Kidney (tissue), 14 donors: ENCODE data around the gene ESRRB. TPM values are rescaled to one million over a fixed set of nuclear protein-coding genes. Genes with fewer than 3 reads are reported as not detected.

ENCODE experiments used
- DNase-seq, 5 donors: peaks; one replicate each; pipeline ENCODE4 v3.0.0-alpha.2; 2013 to 2020
- FAIRE-seq: peaks from 2 replicates; lab custom pipeline; 2012; peaks lifted over from hg19 to GRCh38; lab: Jason Lieb, UNC
- H3K27ac ChIP-seq, 2 donors: one replicate each; pipeline ENCODE4 v1.7.0; 2013; ENCODE audit warnings: low read depth in 2 of 2, low read length in 2 of 2, inconsistent platforms in 1 of 2
- H3K27me3 ChIP-seq: one replicate; pipeline ENCODE4 v1.7.1; 2013; ENCODE audit warnings: low read length, inconsistent platforms; ENCODE audit not compliant: control insufficient read depth, insufficient read depth
- H3K36me3 ChIP-seq, 3 donors: one replicate each; pipeline versions ENCODE4 v1.7.0 to v1.7.1; 2013; ENCODE audit warnings: low read length in 3 of 3, control low read depth in 1 of 3, inconsistent platforms in 1 of 3; ENCODE audit not compliant: insufficient read depth in 3 of 3, control insufficient read depth in 2 of 3
- H3K4me1 ChIP-seq, 3 donors: one replicate each; pipeline versions ENCODE4 v1.7.0 to v1.7.1; 2013; ENCODE audit warnings: low read length in 3 of 3, inconsistent platforms in 1 of 3, low read depth in 1 of 3; ENCODE audit not compliant: control insufficient read depth in 2 of 3, insufficient read depth in 2 of 3
- H3K4me3 ChIP-seq, 3 donors: one replicate each; pipeline versions ENCODE4 v1.7.0 to v1.8.1; 2013; ENCODE audit warnings: low read length in 3 of 3, control low read depth in 1 of 3, inconsistent platforms in 1 of 3
- H3K9ac ChIP-seq, 3 donors: one replicate each; pipeline versions ENCODE4 v1.7.0 to v1.7.1; 2013; ENCODE audit warnings: low read length in 3 of 3, control low read depth in 1 of 3, inconsistent platforms in 1 of 3
- H3K9me3 ChIP-seq, 3 donors: one replicate each; pipeline versions ENCODE4 v1.7.0 to v1.7.1; 2013; ENCODE audit warnings: low read length in 3 of 3, control low read depth in 1 of 3, inconsistent platforms in 1 of 3; ENCODE audit not compliant: control insufficient read depth in 2 of 3, insufficient read depth in 1 of 3
- intact Hi-C: fragments of 100-400 bp; cut with DNase I; formaldehyde crosslinking; loops from one replicate; pipeline ENCODE4 v1.11.1; 2022
- polyA plus RNA-seq: library from polyadenylated mRNA; stranded (reverse); fragments of 350-450 nt; fragmentation: Illumina TruSeq; extraction: RNeasy Lipid Tissue Mini Kit (QIAGEN cat#74804); gene quantifications from one replicate; pipeline ENCODE4 v1.2.3, GENCODE V29; 2014; ENCODE audit warnings: low read depth, low replicate concordance; ENCODE audit not compliant: insufficient read depth
- total RNA-seq: library from RNA; stranded (reverse); fragmentation: NEBNext Ultra II Directional; extraction: Animal tissue kit (Norgen Biotek cat#: 25700); gene quantifications from one replicate; pipeline ENCODE4 v1.2.1, GENCODE V29; 2021
- TF ChIP-seq, protein P1 (sequence below): IDR thresholded peaks from 3 replicates; pipeline ENCODE4 v1.5.1; 2012; ENCODE audit warnings: mild to moderate bottlenecking, moderate library complexity, borderline replicate concordance; ENCODE audit not compliant: insufficient read depth; ENCODE audit errors: extremely low read depth
- donor health status: control.
- donor health status: control.
- donor health status: control.
- donor health status: control.
- donor health status: control.
- donor health status: DM: yes; HTN: yes; CAD: no.
- donor health status: Normal renal cell carcinoma (clear cell type).

Gene ESRRB
- total and polyA plus RNA-seq, 2 donors from 2014 or later = 3.9 to 19.1 TPM

DNA sequence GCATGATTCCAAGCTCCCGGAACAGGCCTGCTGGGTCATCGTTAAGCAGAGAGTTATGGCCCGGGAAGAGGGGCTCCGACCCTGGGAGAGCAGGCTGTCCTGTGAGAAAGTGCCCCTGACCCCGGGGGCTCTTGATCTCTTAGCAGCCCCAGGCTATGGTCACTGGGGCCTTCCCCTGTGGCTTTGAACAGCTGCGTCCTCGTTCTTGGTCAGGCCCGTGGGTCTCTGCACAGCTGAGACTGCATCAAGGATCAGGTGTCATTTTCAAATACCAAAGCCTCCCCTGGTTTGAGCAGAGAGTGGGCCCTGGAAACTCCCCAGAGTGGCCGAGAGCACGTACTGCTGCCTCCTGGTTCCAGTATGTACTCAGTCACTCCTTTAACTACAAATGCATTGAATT lies 114.8 kb downstream of the ESRRB start:
- H3K27ac ChIP-seq = no peak overlapping the region
- DNase-seq (peak in 4 of 5 donors; percentile 60 to 67 (median 66)), FAIRE-seq (no peak)
- no peaks in the 10 kb centered on the region for H3K27me3 ChIP-seq
- TF ChIP-seq, protein P1, sequence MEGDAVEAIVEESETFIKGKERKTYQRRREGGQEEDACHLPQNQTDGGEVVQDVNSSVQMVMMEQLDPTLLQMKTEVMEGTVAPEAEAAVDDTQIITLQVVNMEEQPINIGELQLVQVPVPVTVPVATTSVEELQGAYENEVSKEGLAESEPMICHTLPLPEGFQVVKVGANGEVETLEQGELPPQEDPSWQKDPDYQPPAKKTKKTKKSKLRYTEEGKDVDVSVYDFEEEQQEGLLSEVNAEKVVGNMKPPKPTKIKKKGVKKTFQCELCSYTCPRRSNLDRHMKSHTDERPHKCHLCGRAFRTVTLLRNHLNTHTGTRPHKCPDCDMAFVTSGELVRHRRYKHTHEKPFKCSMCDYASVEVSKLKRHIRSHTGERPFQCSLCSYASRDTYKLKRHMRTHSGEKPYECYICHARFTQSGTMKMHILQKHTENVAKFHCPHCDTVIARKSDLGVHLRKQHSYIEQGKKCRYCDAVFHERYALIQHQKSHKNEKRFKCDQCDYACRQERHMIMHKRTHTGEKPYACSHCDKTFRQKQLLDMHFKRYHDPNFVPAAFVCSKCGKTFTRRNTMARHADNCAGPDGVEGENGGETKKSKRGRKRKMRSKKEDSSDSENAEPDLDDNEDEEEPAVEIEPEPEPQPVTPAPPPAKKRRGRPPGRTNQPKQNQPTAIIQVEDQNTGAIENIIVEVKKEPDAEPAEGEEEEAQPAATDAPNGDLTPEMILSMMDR = no peak
- H3K9me3 ChIP-seq = no peaks in the 10 kb centered on the region
- H3K4me1 ChIP-seq = no peaks in the 10 kb centered on the region
- intact Hi-C loops = no loop called here
- H3K9ac ChIP-seq = no peak overlapping the region
- no peaks in the 10 kb centered on the region for H3K36me3 ChIP-seq
- H3K4me3 ChIP-seq = no peak overlapping the region

DNA sequence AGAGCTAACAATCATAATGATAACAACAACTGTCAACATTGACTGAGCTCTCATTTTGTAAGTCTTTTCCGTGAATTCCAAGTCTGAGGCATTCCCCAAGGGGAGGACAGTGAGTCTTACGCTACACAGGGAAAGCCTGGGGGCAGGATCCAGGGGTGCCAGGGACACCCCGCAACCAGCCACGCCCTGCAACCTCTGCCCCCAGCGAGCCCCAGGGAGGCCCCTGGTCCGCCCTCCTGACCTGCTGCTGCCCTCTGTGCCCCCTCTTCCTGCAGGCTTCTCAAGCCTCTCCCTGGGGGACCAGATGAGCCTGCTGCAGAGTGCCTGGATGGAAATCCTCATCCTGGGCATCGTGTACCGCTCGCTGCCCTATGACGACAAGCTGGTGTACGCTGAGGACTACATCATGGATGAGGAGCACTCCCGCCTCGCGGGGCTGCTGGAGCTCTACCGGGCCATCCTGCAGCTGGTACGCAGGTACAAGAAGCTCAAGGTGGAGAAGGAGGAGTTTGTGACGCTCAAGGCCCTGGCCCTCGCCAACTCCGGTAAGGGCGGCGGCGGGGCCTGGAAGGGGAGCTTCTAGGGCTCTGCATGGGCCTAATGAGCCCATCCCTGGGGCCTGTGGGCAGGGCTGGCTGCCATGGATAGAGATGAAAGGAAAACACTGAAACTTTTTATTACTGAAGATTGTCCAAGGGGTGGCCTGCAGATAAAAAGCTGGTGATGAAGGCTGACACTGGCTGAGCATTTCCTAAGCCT lies 115.4 kb downstream of the ESRRB start:
- no peak for FAIRE-seq
- Histone ChIP-seq H3K27me3 (no peaks in the 10 kb centered on the region), H3K36me3 (no peaks in the 10 kb centered on the region), H3K9ac (no peak overlapping the region), H3K4me1 (no peaks in the 10 kb centered on the region), H3K27ac (no peak overlapping the region), H3K9me3 (no peaks in the 10 kb centered on the region), H3K4me3 (no peak overlapping the region)
- TF ChIP-seq, protein P1 = no peak
- intact Hi-C loops = no loop called here
- no peak for DNase-seq

DNA sequence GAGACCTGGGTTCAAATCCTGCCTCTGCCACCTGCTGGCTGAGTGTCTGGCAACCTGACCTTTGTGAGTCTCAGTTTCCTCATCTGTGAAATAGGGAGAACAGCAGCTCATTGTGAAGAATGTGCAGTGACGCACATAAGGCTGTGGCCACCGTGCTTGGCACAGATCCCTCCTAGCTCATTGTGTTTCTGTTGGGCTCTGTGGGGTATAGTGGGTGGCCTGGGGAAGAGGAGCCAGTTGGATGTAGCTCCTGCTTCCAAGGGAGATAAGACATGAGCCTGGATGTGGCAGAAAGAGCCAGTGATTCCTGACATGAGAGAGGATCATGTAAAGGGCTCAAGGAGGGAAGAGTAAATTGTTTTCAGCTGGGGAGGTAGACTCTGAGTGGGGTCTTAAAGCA lies 120.0 kb downstream of the ESRRB start:
- no peak overlapping the region for H3K4me3 ChIP-seq
- no peaks in the 10 kb centered on the region for H3K36me3 ChIP-seq
- TF ChIP-seq, protein P1 = no peak
- intact Hi-C loops = no loop called here
- H3K9ac ChIP-seq = no peak overlapping the region
- no peak for FAIRE-seq
- no peaks in the 10 kb centered on the region for H3K27me3 ChIP-seq
- no peak for DNase-seq
- H3K27ac ChIP-seq = no peak overlapping the region
- no peaks in the 10 kb centered on the region for H3K9me3 ChIP-seq
- H3K4me1 ChIP-seq = no peaks in the 10 kb centered on the region
